Upper lobe of left lung (tissue), 6 donors: ENCODE measurements around the gene TCERG1L. TPM values are rescaled to one million over a fixed set of nuclear protein-coding genes. Genes with fewer than 3 reads are reported as not detected.

ENCODE experiments used
- ATAC-seq, 2 donors: fragments of 200-7000 bp; cut with Tn5 transposase; one replicate each; pipeline ENCODE4 v1.9.1; 2022; ENCODE audit warnings: mild to moderate bottlenecking in 2 of 2, moderate library complexity in 2 of 2; ENCODE audit not compliant: low FRiP score in 2 of 2
- DNase-seq, 2 donors: peaks; one replicate each; pipeline ENCODE4 v3.0.0-alpha.2; 2019 to 2020
- H3K27ac ChIP-seq, 4 donors: fragments of 200-600 bp; sonication (generic); one replicate each; pipeline ENCODE4 v1.5.1; 2016 to 2019
- H3K27me3 ChIP-seq, 4 donors: fragments of 200-600 bp; sonication (generic); one replicate each; pipeline ENCODE4 v1.5.1; 2017 to 2019
- H3K36me3 ChIP-seq, 4 donors: fragments of 200-600 bp; sonication (generic); one replicate each; pipeline ENCODE4 v1.5.1; 2016 to 2019
- H3K4me1 ChIP-seq, 4 donors: fragments of 200-600 bp; sonication (generic); one replicate each; pipeline ENCODE4 v1.5.1; 2018 to 2019
- H3K4me3 ChIP-seq, 4 donors: fragments of 200-600 bp; sonication (generic); one replicate each; pipeline ENCODE4 v1.5.1; 2017 to 2019; ENCODE audit warnings: mild to moderate bottlenecking in 2 of 4, moderate library complexity in 1 of 4
- H3K9me3 ChIP-seq, 4 donors: fragments of 200-600 bp; sonication (generic); one replicate each; pipeline ENCODE4 v1.5.1; 2018 to 2019
- EP300 ChIP-seq, 4 donors: sonication (generic); formaldehyde crosslinking; IDR thresholded peaks; one replicate each; pipeline ENCODE4 v1.5.1; 2017; ENCODE audit warnings: antibody characterized with exemption in 4 of 4, control low read depth in 2 of 4
- POLR2A ChIP-seq, 4 donors: fragments of 450-650 bp; IDR thresholded peaks; one replicate each; pipeline ENCODE4 v1.5.1; 2016 to 2017; ENCODE audit warnings: antibody characterized with exemption in 4 of 4, mild to moderate bottlenecking in 2 of 4
- POLR2AphosphoS5 ChIP-seq, 2 donors: sonication (generic); formaldehyde crosslinking; IDR thresholded peaks; one replicate each; pipeline ENCODE4 v1.5.1; 2017; ENCODE audit warnings: antibody characterized with exemption in 2 of 2
- WGBS, 2 donors: methylation state at CpG; one replicate each; pipeline ENCODE4 v1.1.5; 2017 to 2018; 5-methylcytosine and 5-hydroxymethylcytosine counted together
- total RNA-seq, 6 donors: library from RNA; depleted of rRNA in 4 of 6; stranded (reverse); fragments of >200 nt in 4 of 6; gene quantifications; one replicate each; pipeline versions ENCODE4 v1.1.0 to v1.2.1, GENCODE V29; 2016 to 2021
- TF ChIP-seq, protein P1 (sequence below), 6 experiments: fragments of 450-650 bp in 4 of 6; fragments of 200-600 bp in 2 of 6; sonication (generic) in 2 of 6; IDR thresholded peaks; one replicate each; pipeline ENCODE4 v1.5.1; 2016 to 2019; ENCODE audit warnings: antibody characterized with exemption in 6 of 6
- donor health status: DM: no; HTN: no; CAD: no; lungs with moderate emphysema.
- donor health status: DM: no; HTN: yes; CAD: no; lungs with severe emphysema.

TCERG1L gene
- total RNA-seq, 6 donors from 2014 or later: 0.10 TPM; not detected in 5

DNA sequence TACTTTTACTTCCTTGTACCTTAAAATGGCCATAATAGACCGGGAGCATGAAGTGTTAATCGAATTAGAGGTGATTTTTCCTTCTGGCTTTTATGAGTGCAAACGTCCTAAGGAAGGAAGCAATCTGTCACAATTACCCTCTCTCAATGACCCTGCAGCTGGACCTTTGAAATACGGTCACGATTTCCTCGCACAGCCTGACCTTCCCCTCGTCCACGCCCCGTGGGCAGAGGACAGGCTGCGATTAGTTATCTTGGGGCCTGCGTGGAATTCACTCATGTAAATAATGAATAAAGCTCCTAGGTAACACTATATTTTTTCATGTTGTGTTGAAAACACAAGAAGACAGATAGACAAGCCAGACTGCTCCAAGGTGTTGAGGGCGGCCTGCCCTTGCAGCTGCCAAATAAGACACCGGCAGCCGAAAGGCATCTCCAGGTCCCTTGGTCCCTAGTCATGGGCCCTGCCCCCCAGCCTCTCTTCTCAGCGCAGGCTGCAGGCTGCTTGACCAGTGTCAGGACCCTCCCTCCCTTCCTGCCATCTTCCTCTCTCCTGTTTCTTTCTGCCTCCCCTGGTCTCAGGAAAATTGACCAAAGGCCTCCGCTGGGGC, 199.9 kb downstream of the TCERG1L start:
- H3K9me3 ChIP-seq: peaks cover 0 to 6% (median 0%) of the 10 kb centered on the region in 4 donors
- TF ChIP-seq EP300 (IDR thresholded peaks at IDR 0.05) (no peak), POLR2A (IDR thresholded peaks at IDR 0.05) (no peak), POLR2AphosphoS5 (IDR thresholded peaks at IDR 0.05) (no peak)
- TF ChIP-seq, protein P1, sequence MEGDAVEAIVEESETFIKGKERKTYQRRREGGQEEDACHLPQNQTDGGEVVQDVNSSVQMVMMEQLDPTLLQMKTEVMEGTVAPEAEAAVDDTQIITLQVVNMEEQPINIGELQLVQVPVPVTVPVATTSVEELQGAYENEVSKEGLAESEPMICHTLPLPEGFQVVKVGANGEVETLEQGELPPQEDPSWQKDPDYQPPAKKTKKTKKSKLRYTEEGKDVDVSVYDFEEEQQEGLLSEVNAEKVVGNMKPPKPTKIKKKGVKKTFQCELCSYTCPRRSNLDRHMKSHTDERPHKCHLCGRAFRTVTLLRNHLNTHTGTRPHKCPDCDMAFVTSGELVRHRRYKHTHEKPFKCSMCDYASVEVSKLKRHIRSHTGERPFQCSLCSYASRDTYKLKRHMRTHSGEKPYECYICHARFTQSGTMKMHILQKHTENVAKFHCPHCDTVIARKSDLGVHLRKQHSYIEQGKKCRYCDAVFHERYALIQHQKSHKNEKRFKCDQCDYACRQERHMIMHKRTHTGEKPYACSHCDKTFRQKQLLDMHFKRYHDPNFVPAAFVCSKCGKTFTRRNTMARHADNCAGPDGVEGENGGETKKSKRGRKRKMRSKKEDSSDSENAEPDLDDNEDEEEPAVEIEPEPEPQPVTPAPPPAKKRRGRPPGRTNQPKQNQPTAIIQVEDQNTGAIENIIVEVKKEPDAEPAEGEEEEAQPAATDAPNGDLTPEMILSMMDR (IDR thresholded peaks at IDR 0.05): no peak
- no peaks in the 10 kb centered on the region for H3K27me3 ChIP-seq
- DNase-seq: no peak
- no peaks in the 10 kb centered on the region for H3K4me1 ChIP-seq
- no peaks in the 10 kb centered on the region for H3K36me3 ChIP-seq
- WGBS, 2 donors: 35 to 44% methylated on average over 11 to 16 of the region's 16 CpGs
- H3K27ac ChIP-seq: no peak overlapping the region
- H3K4me3 ChIP-seq: no peak overlapping the region
- no peak for ATAC-seq

DNA sequence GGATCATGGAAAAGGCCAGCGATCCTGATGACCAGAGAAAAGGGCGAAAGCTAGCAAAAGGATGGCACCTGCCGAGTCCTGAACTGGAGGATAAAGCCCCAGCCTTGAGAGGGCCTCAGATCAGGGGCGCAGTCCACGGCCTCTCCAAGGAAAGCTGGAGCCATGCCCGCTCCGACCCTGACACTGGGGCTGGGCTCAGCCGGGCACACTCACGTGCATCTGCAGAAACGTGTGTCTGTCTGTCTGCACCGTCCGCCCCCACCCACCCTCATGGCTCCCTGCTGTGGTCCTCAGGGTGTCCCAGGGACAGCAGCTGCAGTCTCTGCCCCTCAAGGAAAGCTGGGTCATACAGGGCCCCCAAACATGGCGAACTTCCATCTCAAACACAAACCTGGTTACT, 200.5 kb downstream of the TCERG1L start:
- ATAC-seq: no peak
- Histone ChIP-seq H3K9me3 (peaks cover 0 to 6% (median 0%) of the 10 kb centered on the region in 4 donors), H3K27me3 (no peaks in the 10 kb centered on the region), H3K36me3 (no peaks in the 10 kb centered on the region), H3K4me3 (no peak overlapping the region), H3K27ac (no peak overlapping the region), H3K4me1 (no peaks in the 10 kb centered on the region)
- no peak for DNase-seq
- 70 to 81% methylated on average over 3 to 13 of the region's 13 CpGs for WGBS, 2 donors
- TF ChIP-seq POLR2A (IDR thresholded peaks at IDR 0.05) (no peak), EP300 (IDR thresholded peaks at IDR 0.05) (no peak), POLR2AphosphoS5 (IDR thresholded peaks at IDR 0.05) (no peak)
- TF ChIP-seq, protein P1 (IDR thresholded peaks at IDR 0.05): no peak

DNA sequence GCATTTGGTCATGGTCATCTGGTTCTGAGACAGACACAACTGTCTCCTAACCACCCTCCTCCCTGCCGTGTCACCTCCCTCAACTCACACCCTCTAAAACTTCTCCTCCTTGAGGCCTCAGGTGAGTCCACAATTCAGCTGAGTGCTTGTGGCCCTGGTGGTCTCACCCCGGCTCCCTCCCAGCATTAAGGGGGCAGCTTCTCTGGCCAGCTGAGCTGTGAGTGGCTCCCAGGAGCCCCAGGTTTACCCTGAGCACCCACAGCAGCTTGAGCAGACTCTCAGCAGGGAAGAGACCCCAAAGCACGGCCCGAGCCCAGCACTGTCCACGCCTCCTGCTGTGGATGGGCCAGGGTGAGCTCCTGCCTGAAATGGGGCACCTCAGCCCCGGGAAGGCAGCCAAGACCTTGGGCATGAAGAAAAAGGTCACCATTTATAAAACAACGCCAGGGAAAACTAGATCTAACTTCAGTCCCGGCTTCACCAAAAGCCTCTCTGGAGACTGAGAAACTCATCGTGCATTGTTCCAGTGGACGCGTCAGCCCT, 201.2 kb downstream of the TCERG1L start:
- no peak for ATAC-seq
- Histone ChIP-seq H3K9me3 (peaks cover 0 to 6% (median 0%) of the 10 kb centered on the region in 4 donors), H3K4me1 (no peaks in the 10 kb centered on the region), H3K36me3 (no peaks in the 10 kb centered on the region), H3K27ac (no peak overlapping the region), H3K4me3 (no peak overlapping the region), H3K27me3 (no peaks in the 10 kb centered on the region)
- DNase-seq: no peak
- WGBS, 2 donors: 74 to 79% methylated on average over 11 of the region's 11 CpGs
- TF ChIP-seq POLR2AphosphoS5 (IDR thresholded peaks at IDR 0.05): no peak
- no peak for TF ChIP-seq POLR2A (IDR thresholded peaks at IDR 0.05)
- TF ChIP-seq EP300 (IDR thresholded peaks at IDR 0.05): no peak
- TF ChIP-seq, protein P1 (IDR thresholded peaks at IDR 0.05): no peak

DNA sequence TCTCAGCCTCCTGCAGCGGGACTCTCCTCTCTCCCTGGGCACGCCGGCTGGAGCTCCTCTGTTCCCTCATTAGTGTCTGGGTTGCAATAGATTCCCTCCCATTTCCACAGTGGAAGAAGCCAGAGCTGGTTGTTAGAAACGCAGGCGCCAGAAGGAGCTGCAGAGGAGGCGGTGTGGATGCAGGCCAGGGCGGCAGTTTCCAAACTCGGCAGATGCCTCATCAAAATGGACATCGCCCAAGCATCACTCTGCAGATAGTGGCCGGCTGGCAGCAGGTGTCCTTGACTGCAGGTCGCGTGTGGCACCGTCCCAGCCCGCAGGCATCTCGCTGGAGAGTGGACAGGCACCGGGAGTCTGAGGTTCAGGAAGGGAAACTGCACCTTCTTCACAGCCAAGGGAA, 201.8 kb downstream of the TCERG1L start:
- WGBS, 2 donors: 78 to 81% methylated on average over 15 to 16 of the region's 16 CpGs
- Histone ChIP-seq H3K4me3 (no peak overlapping the region), H3K36me3 (no peaks in the 10 kb centered on the region), H3K27ac (no peak overlapping the region), H3K9me3 (peaks cover 0 to 6% (median 0%) of the 10 kb centered on the region in 4 donors), H3K4me1 (no peaks in the 10 kb centered on the region), H3K27me3 (no peaks in the 10 kb centered on the region)
- ATAC-seq: no peak
- DNase-seq: no peak
- TF ChIP-seq POLR2A (IDR thresholded peaks at IDR 0.05) (no peak), POLR2AphosphoS5 (IDR thresholded peaks at IDR 0.05) (no peak), EP300 (IDR thresholded peaks at IDR 0.05) (no peak)
- TF ChIP-seq, protein P1 (IDR thresholded peaks at IDR 0.05): no peak

DNA sequence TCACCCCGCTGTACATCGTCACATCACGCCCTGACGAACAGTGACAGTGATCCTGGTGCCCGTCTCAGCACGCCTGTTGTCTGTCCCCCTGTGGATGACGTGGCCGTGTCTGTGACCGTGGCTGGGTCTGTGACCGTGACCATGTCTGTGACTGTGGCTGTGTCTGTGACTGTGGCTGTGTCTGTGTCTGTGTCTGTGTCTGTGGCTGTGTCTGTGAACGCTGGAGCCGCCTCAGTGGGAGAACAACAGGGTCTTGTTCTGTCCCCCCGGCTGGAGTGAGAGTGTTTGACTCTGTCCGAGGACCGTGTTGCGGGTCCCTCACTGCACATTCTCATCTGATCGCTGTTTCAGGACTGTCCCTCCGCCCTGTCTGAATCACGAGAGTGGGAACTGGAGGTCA, 202.2 kb downstream of the TCERG1L start:
- H3K9me3 ChIP-seq: peaks cover 0 to 6% (median 0%) of the 10 kb centered on the region in 4 donors
- 74 to 86% methylated on average over 15 to 19 of the region's 19 CpGs for WGBS, 2 donors
- DNase-seq (no peak), ATAC-seq (no peak)
- TF ChIP-seq POLR2A (IDR thresholded peaks at IDR 0.05) (no peak), EP300 (IDR thresholded peaks at IDR 0.05) (no peak), POLR2AphosphoS5 (IDR thresholded peaks at IDR 0.05) (no peak)
- TF ChIP-seq, protein P1 (IDR thresholded peaks at IDR 0.05): no peak
- H3K27me3 ChIP-seq: no peaks in the 10 kb centered on the region
- no peaks in the 10 kb centered on the region for H3K36me3 ChIP-seq
- no peak overlapping the region for H3K4me3 ChIP-seq
- H3K27ac ChIP-seq: no peak overlapping the region
- no peaks in the 10 kb centered on the region for H3K4me1 ChIP-seq
